GM18517 (cell line): ENCODE measurements around the gene GYS1.
"Not testable (repeated sequence)": the region's sequence is repeated elsewhere in the genome, so short reads cannot be mapped to it uniquely, and the experiment has no call there.

ENCODE experiments used
- ATAC-seq: cut with Tn5 transposase; IDR thresholded peaks from one replicate; pipeline ENCODE4 v1.9.1; 2021; ENCODE audit warnings: mild to moderate bottlenecking, moderate library complexity; ENCODE audit not compliant: unreplicated experiment

GYS1 gene

DNA sequence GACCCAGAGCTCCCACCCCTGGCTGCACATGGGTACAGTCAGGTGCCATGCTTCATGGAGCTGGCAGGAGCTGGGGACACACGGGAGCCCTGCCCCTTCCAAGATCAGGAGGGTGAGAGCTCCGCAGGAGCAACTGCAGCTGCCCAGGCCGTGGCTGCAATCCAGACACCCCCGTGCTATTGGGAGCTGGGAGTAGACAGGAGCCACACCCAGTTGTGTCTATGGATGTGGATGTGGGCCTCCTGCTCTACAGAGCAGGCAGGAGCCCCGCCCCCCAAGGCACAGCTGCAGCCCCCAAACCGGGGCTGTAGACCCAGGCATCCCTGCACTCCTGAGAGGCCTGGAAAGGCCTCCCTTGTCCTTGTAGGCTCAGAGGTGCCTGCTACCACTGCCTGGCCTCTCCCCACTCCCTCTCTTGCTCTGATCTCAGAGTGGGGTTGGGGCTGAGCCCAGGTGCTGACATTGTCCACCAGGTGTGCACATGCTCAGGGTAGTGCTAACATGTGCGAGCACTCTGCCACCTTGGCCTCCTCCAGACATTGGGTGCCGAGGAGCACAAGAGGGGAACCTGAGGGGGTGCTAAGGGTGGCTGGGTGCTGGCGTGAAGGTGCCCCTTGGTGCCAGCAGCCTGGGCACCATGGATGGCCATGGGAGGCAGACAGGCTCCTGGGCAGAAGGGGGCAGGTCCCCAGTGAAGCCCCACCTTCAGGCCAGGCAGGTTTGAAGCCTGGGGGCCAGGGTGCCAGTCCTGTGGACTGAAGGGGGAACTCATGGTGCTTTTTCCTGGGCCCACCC lies 46.4 kb downstream of the GYS1 start:
- no peak for ATAC-seq

DNA sequence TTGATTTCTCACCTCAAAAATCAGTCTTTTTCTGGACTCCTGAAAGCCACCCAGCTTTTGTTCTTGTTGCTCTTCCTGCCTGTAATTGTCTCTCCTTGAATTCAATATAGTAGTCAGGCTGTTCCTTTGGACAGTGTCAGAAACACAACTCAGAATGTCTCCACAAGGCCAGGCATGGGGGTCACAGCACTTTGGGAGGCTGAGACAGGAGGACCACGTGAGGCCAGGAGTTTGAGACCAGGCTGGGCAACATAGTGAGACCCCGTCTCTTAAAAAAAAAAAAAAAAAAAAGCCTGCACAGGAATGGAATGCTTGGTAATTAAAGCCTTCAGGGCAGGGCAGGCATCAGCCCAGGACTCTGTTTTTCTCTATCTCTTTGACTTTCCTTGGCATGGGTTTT lies 47.3 kb downstream of the GYS1 start:
- no peak for ATAC-seq

GRCh38 chr19:48945415-48945814 lies 47.7 kb downstream of the GYS1 start:
- no peak for ATAC-seq

DNA sequence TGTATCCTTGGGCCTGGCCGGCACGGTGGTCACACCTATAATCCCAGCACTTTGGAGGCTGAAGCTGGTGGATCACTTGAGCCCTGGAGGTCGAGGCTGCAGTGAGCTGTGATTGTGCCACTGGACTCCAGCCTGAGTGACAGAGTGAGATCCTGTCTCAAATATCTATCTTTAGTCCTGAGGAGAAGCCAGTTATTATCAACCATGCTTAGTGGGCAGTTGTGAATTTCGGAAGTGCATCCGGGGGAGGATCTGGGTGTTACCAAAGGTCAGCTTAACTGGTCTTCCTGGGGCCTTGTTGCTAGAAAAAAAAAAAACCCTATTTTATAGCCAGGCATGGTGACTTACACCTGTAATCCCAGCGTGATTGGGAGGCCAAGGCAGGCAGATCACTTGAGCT lies 50.0 kb downstream of the GYS1 start:
- no peak for ATAC-seq

- ATAC-seq = no peak
Measured at GRCh38 chr19:48940902-48941301, 52.2 kb downstream of the GYS1 start.

DNA sequence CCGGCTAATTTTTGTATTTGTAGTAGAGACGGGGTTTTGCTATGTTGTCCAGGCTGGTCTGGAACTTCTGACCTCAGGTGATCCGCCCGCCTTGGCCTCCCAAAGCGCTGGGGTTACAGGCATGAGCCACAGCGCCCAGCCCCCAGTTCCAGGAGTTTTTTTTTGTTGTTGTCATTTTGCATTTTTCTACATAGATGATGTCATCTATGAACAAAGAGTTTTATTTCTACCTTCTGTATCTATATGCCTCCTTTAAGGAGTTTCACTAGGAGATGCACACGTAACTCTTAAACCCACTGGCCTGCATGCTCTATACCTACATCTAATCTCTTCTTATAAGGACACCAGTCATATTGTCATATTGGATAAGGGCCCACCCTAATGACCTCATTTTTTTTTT lies 54.9 kb downstream of the GYS1 start:
- ATAC-seq = no peak

- ATAC-seq = no peak
Measured at GRCh38 chr19:48935864-48936263, 57.2 kb downstream of the GYS1 start.

- ATAC-seq = no peak
Measured at GRCh38 chr19:48934837-48935236, 58.3 kb downstream of the GYS1 start.

- ATAC-seq = no peak
Measured at GRCh38 chr19:48933382-48933932, 59.7 kb downstream of the GYS1 start, which contains the start of gene DHDH. TSS of gene DHDH (plus strand) at chr19:48933699. CDS start at chr19:48933722, 23 bp downstream.

GRCh38 chr19:48928164-48929025 lies 64.7 kb downstream of the GYS1 start:
- no peak for ATAC-seq

- not testable (repeated sequence) for ATAC-seq
Measured at GRCh38 chr19:48927692-48928091, 65.4 kb downstream of the GYS1 start.

DNA sequence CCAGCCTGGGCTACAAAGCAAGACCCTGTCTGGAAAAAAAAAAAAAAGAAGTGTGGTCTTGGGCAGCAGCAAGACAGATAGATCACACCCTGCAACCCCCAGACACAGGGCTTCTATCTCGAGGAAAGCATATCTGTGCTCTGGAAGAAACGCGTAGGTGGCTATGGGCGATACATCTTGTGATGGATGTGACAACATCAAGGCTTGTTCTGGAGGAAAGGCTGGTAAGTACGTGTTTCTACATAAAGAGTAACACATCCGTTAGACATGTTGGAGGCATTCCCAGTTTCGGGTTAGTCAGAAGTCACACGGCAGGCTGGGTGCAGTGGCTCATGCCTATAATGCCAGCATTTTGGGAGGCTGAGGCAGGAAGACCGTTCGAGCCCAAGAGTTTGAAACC lies 66.2 kb downstream of the GYS1 start:
- no peak for ATAC-seq

GRCh38 chr19:48925890-48926289 lies 67.2 kb downstream of the GYS1 start:
- ATAC-seq = not testable (repeated sequence)

DNA sequence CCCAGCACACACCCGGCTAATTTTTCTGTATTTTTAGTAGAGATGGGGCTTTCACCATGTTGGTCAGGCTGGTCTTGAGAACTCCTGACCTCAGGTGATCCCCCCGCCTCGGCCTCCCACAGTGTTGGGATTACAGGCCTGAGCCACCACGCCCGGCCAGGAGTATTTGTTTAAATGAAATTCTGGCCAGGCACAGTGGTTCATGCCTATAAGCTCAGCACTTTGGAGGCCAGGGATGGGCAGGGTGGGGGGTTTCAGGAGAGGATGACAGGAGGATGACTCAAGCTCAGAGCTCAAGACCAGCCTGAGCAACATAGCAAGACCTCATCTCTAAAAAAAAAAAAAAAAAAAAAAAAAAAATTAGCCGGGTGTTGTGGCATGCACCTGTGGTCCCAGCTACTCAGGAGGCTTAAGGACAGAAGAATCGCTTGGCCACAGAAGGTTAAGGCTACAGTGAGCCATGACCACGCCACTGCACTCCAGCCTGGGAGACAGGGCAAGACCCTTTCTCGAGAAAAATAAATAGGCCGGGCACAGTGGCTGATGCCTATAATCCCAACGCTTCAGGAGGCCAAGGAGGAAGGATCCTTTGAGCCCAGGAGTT lies 67.8 kb downstream of the GYS1 start:
- no peak for ATAC-seq

- ATAC-seq = no peak
Measured at GRCh38 chr19:48922548-48923490, 70.3 kb downstream of the GYS1 start.

DNA sequence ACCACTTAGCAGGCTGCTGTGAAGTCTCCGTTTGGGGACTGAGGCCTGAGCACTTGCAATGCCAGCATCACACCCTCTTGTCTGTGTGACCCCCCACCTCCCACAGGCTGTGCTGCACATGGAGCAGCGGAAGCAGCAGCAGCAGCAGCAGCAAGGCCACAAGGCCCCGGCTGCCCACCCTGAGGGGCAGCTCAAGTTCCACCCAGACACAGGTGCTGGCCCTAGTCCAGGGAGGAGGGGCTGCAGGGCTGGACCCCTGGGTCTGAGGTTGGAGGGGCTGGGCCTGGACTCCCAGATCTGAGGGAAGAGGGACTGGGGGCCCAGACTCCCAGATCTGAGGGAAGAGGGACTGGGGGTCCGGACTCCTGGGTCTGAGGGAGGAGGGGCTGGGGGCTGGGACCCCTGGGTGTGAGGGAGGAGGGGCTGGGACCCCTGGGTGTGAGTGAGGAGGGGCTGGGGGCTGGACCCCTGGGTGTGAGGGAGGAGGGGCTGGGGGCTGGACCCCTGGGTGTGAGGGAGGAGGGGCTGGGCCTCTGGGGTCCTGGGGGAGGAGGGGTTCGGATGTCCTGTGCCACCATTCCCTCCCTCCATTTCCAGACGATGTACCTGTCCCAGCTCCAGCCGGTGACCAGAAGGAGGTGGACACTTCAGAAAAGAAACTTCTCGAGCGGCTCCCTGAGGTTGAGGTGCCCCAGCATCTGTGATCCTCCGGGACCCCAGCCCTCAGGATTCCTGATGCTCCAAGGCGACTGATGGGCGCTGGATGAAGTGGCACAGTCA lies 71.2 kb downstream of the GYS1 start:
- no peak for ATAC-seq

- no peak for ATAC-seq
Measured at GRCh38 chr19:48920949-48921348, 72.2 kb downstream of the GYS1 start.

- not testable (repeated sequence) for ATAC-seq
Measured at GRCh38 chr19:48919271-48919670, 73.8 kb downstream of the GYS1 start.

DNA sequence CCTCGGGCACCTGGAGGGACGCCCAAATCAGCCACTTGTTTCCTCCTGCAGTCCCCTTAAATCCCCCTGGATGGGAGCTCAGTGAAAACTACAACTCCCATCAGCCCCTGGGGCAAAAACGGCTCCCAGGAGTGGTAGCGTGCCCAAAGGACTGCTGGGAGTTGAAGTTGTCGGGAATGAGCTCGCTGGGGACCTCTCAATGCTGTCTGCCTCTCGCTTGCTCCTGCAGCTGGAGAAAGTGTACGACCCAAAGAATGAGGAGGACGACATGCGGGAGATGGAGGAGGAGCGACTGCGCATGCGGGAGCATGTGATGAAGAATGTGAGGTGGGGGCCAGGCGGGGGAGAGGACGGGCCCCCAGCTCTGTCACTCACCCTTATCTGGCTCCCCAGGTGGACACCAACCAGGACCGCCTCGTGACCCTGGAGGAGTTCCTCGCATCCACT lies 74.3 kb downstream of the GYS1 start:
- no peak for ATAC-seq
